Breast epithelium (tissue), 4 donors: Measurements from ENCODE around the gene MPG. TPM values are rescaled to one million over a fixed set of nuclear protein-coding genes. Genes with fewer than 3 reads are reported as not detected.

Source experiments
- DNase-seq, 2 donors: peaks; one replicate each; pipeline ENCODE4 v3.0.0-alpha.2; 2019; ENCODE audit warnings: low spot score in 2 of 2
- H3K27ac ChIP-seq, 2 donors: fragments of 200-600 bp; sonication (generic) in 1 of 2; one replicate each; pipeline ENCODE4 v1.5.1; 2016 to 2019; ENCODE audit warnings: mild to moderate bottlenecking in 1 of 2
- H3K27me3 ChIP-seq, 2 donors: fragments of 200-600 bp; sonication (generic) in 1 of 2; one replicate each; pipeline versions ENCODE4 v1.5.1 to v1.6.0; 2017 to 2019; ENCODE audit warnings: control low read depth in 1 of 2, mild to moderate bottlenecking in 1 of 2
- H3K36me3 ChIP-seq: fragments of 200-600 bp; one replicate; pipeline ENCODE4 v1.5.1; 2019
- H3K4me1 ChIP-seq, 2 donors: fragments of 200-600 bp; sonication (generic); one replicate each; pipeline ENCODE4 v1.5.1; 2016 to 2019; ENCODE audit warnings: control low read depth in 1 of 2
- H3K4me3 ChIP-seq, 3 donors: fragments of 200-600 bp; sonication (generic); 1 replicate in 2 of 3; 2 replicates in 1 of 3; pipeline ENCODE4 v1.5.1; 2016 to 2019; ENCODE audit warnings: mild to moderate bottlenecking in 3 of 3, moderate library complexity in 2 of 3
- H3K9me3 ChIP-seq, 2 donors: fragments of 200-600 bp; sonication (generic) in 1 of 2; one replicate each; pipeline ENCODE4 v1.5.1; 2016 to 2019; ENCODE audit warnings: control low read depth in 1 of 2
- CTCF ChIP-seq, 3 donors: fragments of 450-650 bp; IDR thresholded peaks; one replicate each; pipeline ENCODE4 v1.5.1; 2016 to 2017; ENCODE audit warnings: antibody characterized with exemption in 3 of 3, mild to moderate bottlenecking in 3 of 3, moderate library complexity in 3 of 3
- POLR2A ChIP-seq: fragments of 450-650 bp; IDR thresholded peaks from one replicate; pipeline ENCODE4 v1.6.1; 2016; ENCODE audit warnings: antibody characterized with exemption, mild to moderate bottlenecking, moderate library complexity
- POLR2AphosphoS5 ChIP-seq, 3 donors: sonication (generic); formaldehyde crosslinking; IDR thresholded peaks; one replicate each; pipeline ENCODE4 v1.6.1; 2017; ENCODE audit warnings: antibody characterized with exemption in 3 of 3
- intact Hi-C: fragments of 100-400 bp; cut with DNase I; formaldehyde crosslinking; loops from one replicate; pipeline ENCODE4 v1.15.1; 2023; ENCODE audit warnings: low total_unique reads
- total RNA-seq, 3 donors: library from RNA; depleted of rRNA; stranded (reverse); fragments of >200 nt; gene quantifications; one replicate each; pipeline ENCODE4 v1.1.0, GENCODE V29; 2016

MPG gene
- total RNA-seq, 3 donors from 2014 or later, result 86.9 to 112 (median 89.1) TPM

GRCh38 chr16:100989-101388 is 23.0 kb downstream of the MPG start:
- no peaks in the 10 kb centered on the region for H3K36me3 ChIP-seq

DNA sequence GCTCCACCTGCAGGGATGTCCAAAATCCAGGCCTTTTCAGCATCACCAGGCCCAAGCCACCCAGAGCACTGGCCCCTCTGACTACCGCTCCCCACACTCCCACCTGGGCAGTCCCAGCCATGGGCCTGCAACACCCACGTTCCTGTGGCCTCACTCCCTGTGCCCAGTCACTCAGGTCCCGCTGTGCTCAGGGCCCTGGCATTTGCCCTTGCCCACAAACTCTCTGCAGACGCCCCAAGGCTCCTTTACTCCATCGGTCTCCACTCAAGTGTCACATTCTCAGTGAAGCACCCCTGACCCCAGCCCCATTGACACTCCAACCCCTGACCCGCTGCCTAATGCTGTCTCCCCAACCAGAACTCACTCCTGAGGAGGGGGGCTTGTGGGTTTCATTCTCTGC is 23.6 kb downstream of the MPG start:
- intact Hi-C loops, result no loop called here
- DNase-seq, result no peak
- no peaks in the 10 kb centered on the region for H3K9me3 ChIP-seq
- H3K36me3 ChIP-seq, result no peaks in the 10 kb centered on the region
- H3K4me3 ChIP-seq, result peak overlapping the region in 1 of 3 donors; percentile 22
- peak overlapping the region; percentile 65 to 82 for H3K27ac ChIP-seq
- TF ChIP-seq POLR2AphosphoS5 (IDR thresholded peaks at IDR 0.05) (no peak), POLR2A (no peak), CTCF (IDR thresholded peaks at IDR 0.05) (no peak)
- no peaks in the 10 kb centered on the region for H3K27me3 ChIP-seq
- H3K4me1 ChIP-seq, result peaks cover 11 to 19% of the 10 kb centered on the region in 2 donors

More at GRCh38 chr16:100989-101388, 23.0 kb downstream of the MPG start:
- peaks cover 11 to 19% of the 10 kb centered on the region in 2 donors for H3K4me1 ChIP-seq
- H3K4me3 ChIP-seq, result no peak overlapping the region
- H3K9me3 ChIP-seq, result no peaks in the 10 kb centered on the region
- TF ChIP-seq POLR2A (no peak), CTCF (IDR thresholded peaks at IDR 0.05) (no peak), POLR2AphosphoS5 (IDR thresholded peaks at IDR 0.05) (no peak)
- H3K27ac ChIP-seq, result peak overlapping the region; percentile 65 to 82
- intact Hi-C loops, result no loop called here
- H3K27me3 ChIP-seq, result no peaks in the 10 kb centered on the region
- no peak for DNase-seq

GRCh38 chr16:102060-102855 is 24.2 kb downstream of the MPG start:
- TF ChIP-seq CTCF (IDR thresholded peaks at IDR 0.05), result no peak
- no peak for TF ChIP-seq POLR2A
- TF ChIP-seq POLR2AphosphoS5 (IDR thresholded peaks at IDR 0.05), result peak in 1 of 3 donors; percentile 12
- DNase-seq, result peak in 1 of 2 donors; percentile 71
- Histone ChIP-seq H3K9me3 (no peaks in the 10 kb centered on the region), H3K4me3 (peak overlapping the region in 1 of 3 donors; percentile 22), H3K4me1 (peaks cover 11 to 19% of the 10 kb centered on the region in 2 donors), H3K27me3 (no peaks in the 10 kb centered on the region), H3K27ac (peak overlapping the region; percentile 65 to 82), H3K36me3 (no peaks in the 10 kb centered on the region)
- intact Hi-C loops, result no loop called here

DNA sequence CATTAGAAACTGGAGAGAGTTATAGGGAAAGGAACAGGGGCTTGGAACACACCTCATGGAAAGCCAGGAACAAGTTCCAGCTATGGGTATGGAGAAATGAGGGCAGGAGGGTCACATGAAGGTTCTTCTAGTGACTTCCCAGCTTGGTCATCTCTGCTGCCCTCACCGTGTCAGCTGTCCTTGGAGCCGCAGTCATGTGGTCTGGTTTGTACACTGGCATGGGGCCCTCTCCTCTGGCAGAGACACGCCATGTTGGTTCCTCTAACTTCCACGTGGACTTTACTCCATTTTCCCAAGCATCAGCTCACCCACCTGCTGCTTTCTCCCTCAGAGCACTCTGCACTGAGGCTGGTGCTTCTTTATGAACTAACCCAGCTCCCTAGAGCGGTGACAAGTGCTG is 26.3 kb downstream of the MPG start:
- no peaks in the 10 kb centered on the region for H3K9me3 ChIP-seq
- no peaks in the 10 kb centered on the region for H3K36me3 ChIP-seq
- H3K4me1 ChIP-seq, result peaks cover 11 to 19% of the 10 kb centered on the region in 2 donors
- no peaks in the 10 kb centered on the region for H3K27me3 ChIP-seq
- intact Hi-C loops, result no loop called here
- no peak overlapping the region for H3K27ac ChIP-seq
- no peak overlapping the region for H3K4me3 ChIP-seq
- TF ChIP-seq POLR2A, result no peak
- DNase-seq, result no peak

GRCh38 chr16:104928-105327 is 26.9 kb downstream of the MPG start:
- TF ChIP-seq CTCF (IDR thresholded peaks at IDR 0.05) (no peak), POLR2A (no peak), POLR2AphosphoS5 (IDR thresholded peaks at IDR 0.05) (no peak)
- Histone ChIP-seq H3K36me3 (no peaks in the 10 kb centered on the region), H3K4me3 (no peak overlapping the region), H3K9me3 (no peaks in the 10 kb centered on the region), H3K27ac (no peak overlapping the region), H3K4me1 (peaks cover 11 to 19% of the 10 kb centered on the region in 2 donors), H3K27me3 (no peaks in the 10 kb centered on the region)
- intact Hi-C loops, result loop anchor here (5.0 kb wide), 1 partner anchor 257 kb away; no protein-coding TSS in a partner anchor
- DNase-seq, result no peak
